CD4-positive, alpha-beta T cell treated with Interleukin-21 for 1 hour (primary cell): ENCODE results near the gene NEDD8.
"Not testable (repeated sequence)": the region's sequence is repeated elsewhere in the genome, so short reads cannot be mapped to it uniquely, and the experiment has no call there.

Source experiments
- DNase-seq: peaks from one replicate; pipeline ENCODE4 v3.0.0-alpha.2; 2020

Gene NEDD8

GRCh38 chr14:24219080-24219479 lies 13.1 kb downstream of the NEDD8 start:
- DNase-seq = no peak

- not testable (repeated sequence) for DNase-seq
Observed at GRCh38 chr14:24216876-24217275, 15.3 kb downstream of the NEDD8 start.

GRCh38 chr14:24216345-24216699 lies 15.8 kb downstream of the NEDD8 start:
- DNase-seq = no peak

GRCh38 chr14:24215495-24216344 lies 16.4 kb downstream of the NEDD8 start, which contains the start of gene MDP1:
TSS of gene MDP1 (minus strand) at chr14:24216066. CDS start at chr14:24215955, 111 bp downstream.
- peak; percentile 92 for DNase-seq

- no peak for DNase-seq
Observed at GRCh38 chr14:24213866-24214662, 18.1 kb downstream of the NEDD8 start.

GRCh38 chr14:24212924-24213865 lies 19.0 kb downstream of the NEDD8 start, which contains the start of gene CHMP4A:
TSS of gene CHMP4A (minus strand) at chr14:24213488. CDS start at chr14:24213439, 49 bp downstream.
- DNase-seq = peak; percentile 97

GRCh38 chr14:24211311-24211710 lies 20.9 kb downstream of the NEDD8 start:
- DNase-seq = no peak

GRCh38 chr14:24207625-24208024 lies 24.5 kb downstream of the NEDD8 start:
- no peak for DNase-seq

- no peak for DNase-seq
Observed at GRCh38 chr14:24207104-24207551, 25.0 kb downstream of the NEDD8 start.

GRCh38 chr14:24206260-24207103 lies 25.7 kb downstream of the NEDD8 start:
- no peak for DNase-seq

GRCh38 chr14:24204163-24205146 lies 27.7 kb downstream of the NEDD8 start:
- no peak for DNase-seq

- DNase-seq = not testable (repeated sequence)
Observed at GRCh38 chr14:24203249-24203886, 28.8 kb downstream of the NEDD8 start.

GRCh38 chr14:24202538-24202937 lies 29.6 kb downstream of the NEDD8 start:
- DNase-seq = not testable (repeated sequence)

- DNase-seq = no peak
Observed at GRCh38 chr14:24198814-24199524, 33.2 kb downstream of the NEDD8 start.

GRCh38 chr14:24197056-24197450 lies 35.1 kb downstream of the NEDD8 start:
- no peak for DNase-seq

- DNase-seq = peak; percentile 30
Observed at GRCh38 chr14:24196071-24197055, 35.8 kb downstream of the NEDD8 start.

- peak; percentile 93 for DNase-seq
Observed at GRCh38 chr14:24195186-24196070, 36.7 kb downstream of the NEDD8 start, which contains the start of gene TM9SF1. TSS of gene TM9SF1 (minus strand) at chr14:24195441. CDS start at chr14:24195019, 422 bp downstream.
